Mesendoderm (in vitro differentiated cells): Measurements from ENCODE around the gene CYSRT1.

Experiments used
- DNase-seq: peaks from one replicate; pipeline ENCODE4 v3.0.0; 2013
- H2AK5ac ChIP-seq: 2 replicates; pipeline ENCODE4 v1.6.1; 2013; ENCODE audit warnings: low read length, inconsistent platforms
- H2BK120ac ChIP-seq: 2 replicates; pipeline ENCODE4 v1.6.1; 2013; ENCODE audit warnings: low read depth, mild to moderate bottlenecking, low read length, moderate library complexity, mixed read lengths
- H2BK15ac ChIP-seq: replicated peaks from 2 replicates; pipeline ENCODE4 v1.6.1; 2013; ENCODE audit warnings: low read depth, mild to moderate bottlenecking, moderate library complexity
- H2BK5ac ChIP-seq: 2 replicates; pipeline ENCODE4 v1.6.1; 2013; ENCODE audit warnings: low read length, inconsistent platforms
- H3K18ac ChIP-seq: 2 replicates; pipeline ENCODE4 v1.6.1; 2013; ENCODE audit warnings: mild to moderate bottlenecking, low read length, mixed read lengths
- H3K23ac ChIP-seq: one replicate; pipeline ENCODE4 v1.6.1; 2013; ENCODE audit warnings: low read length
- H3K27ac ChIP-seq: 2 replicates; pipeline ENCODE4 v1.5.1; 2013; ENCODE audit warnings: low read depth, mild to moderate bottlenecking, inconsistent platforms, low read length, moderate library complexity
- H3K27me3 ChIP-seq: 2 replicates; pipeline ENCODE4 v1.6.1; 2013; ENCODE audit warnings: low read length, control low read depth, mild to moderate bottlenecking, inconsistent platforms; ENCODE audit not compliant: insufficient read depth, poor library complexity
- H3K36me3 ChIP-seq: 2 replicates; pipeline ENCODE4 v1.6.1; 2013; ENCODE audit warnings: low read length, inconsistent platforms; ENCODE audit not compliant: control insufficient read depth, insufficient read depth
- H3K4ac ChIP-seq: one replicate; pipeline ENCODE4 v1.6.1; 2013; ENCODE audit warnings: low read depth, mild to moderate bottlenecking, low read length, moderate library complexity
- H3K4me1 ChIP-seq: 2 replicates; pipeline ENCODE4 v1.6.1; 2013; ENCODE audit warnings: low read depth, low read length, inconsistent platforms; ENCODE audit not compliant: control insufficient read depth
- H3K4me2 ChIP-seq: 2 replicates; pipeline ENCODE4 v1.6.1; 2013; ENCODE audit warnings: low read length
- H3K4me3 ChIP-seq: 2 replicates; pipeline ENCODE4 v1.5.1; 2013; ENCODE audit warnings: mild to moderate bottlenecking, low read length
- H3K56ac ChIP-seq: one replicate; pipeline ENCODE4 v1.6.1; 2013; ENCODE audit warnings: low read length
- H3K79me1 ChIP-seq: 2 replicates; pipeline ENCODE4 v1.6.1; 2013; ENCODE audit warnings: low read length, inconsistent platforms
- H3K79me2 ChIP-seq: 2 replicates; pipeline ENCODE4 v1.6.1; 2013; ENCODE audit warnings: mild to moderate bottlenecking, low read length; ENCODE audit not compliant: control insufficient read depth, insufficient read depth
- H3K9ac ChIP-seq: 2 replicates; pipeline ENCODE4 v1.6.1; 2013; ENCODE audit warnings: low read length, inconsistent platforms
- H4K5ac ChIP-seq: one replicate; pipeline ENCODE4 v1.6.1; 2013; ENCODE audit warnings: low read length
- H4K8ac ChIP-seq: one replicate; pipeline ENCODE4 v1.6.1; 2013; ENCODE audit warnings: low read depth, mild to moderate bottlenecking, control low read depth, low read length, moderate library complexity
- WGBS: extraction: QIAGEN DNeasy Blood & Tissue Kit; methylation state at CpG from one replicate; pipeline ENCODE4 v1.1.7; 2013; ENCODE audit warnings: low lambda C conversion rate, missing lambda C conversion rate; ENCODE audit not compliant: insufficient coverage; ENCODE audit errors: extremely low coverage; 5-methylcytosine and 5-hydroxymethylcytosine counted together

Gene CYSRT1

DNA sequence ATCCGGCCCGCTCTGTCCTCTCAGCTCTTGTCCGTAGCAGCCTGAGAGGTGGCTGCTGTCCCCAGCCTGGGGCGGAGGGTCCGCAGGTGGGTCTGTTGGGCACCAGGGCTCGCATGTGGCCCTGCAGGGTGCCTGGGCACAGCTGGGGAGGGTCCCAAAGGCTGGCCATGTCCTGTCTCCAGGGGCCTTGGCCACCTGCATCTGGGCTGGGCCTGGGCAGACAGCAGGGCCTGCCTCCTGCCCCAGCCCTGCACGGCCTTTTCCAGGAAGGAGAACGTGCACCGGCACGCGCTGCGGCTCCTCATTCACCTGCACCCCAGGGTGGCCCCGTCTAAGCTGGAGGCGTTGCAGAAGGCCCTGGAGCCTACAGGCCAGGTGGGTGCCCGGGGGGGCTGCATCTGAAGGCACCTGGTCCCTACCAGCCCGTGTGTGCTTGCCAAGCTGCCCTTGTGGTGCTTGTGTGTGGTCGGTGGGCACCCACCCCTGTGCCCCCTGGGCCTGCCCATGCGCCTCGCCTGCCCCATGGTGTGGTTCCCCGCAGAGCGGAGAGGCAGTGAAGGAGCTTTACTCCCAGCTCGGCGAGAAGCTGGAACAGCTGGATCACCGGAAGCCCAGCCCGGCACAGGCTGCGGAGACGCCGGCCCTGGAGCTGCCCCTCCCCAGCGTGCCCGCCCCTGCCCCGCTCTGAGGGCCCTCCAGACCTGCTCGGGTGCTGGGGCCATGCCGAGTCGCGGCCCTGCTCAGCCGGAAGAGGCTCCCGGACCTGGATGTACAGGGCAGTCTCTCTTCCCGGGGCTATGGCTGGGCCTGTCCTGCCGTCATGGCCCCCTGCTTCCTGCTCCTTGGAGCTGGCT is 47.5 kb downstream of the CYSRT1 start:
- no peak overlapping the region for H2BK15ac ChIP-seq
- no peak overlapping the region for H2BK120ac ChIP-seq
- H3K27ac ChIP-seq, result no peak overlapping the region
- WGBS, result no CpG with 5 or more reads among the region's 39 CpGs
- peaks cover 2% of the 10 kb centered on the region for H3K36me3 ChIP-seq
- no peak overlapping the region for H3K9ac ChIP-seq
- peaks cover 5% of the 10 kb centered on the region for H3K79me1 ChIP-seq
- no peak overlapping the region for H2BK5ac ChIP-seq
- H3K56ac ChIP-seq, result no peak overlapping the region
- H2AK5ac ChIP-seq, result no peak overlapping the region
- DNase-seq, result no peak
- no peaks in the 10 kb centered on the region for H3K79me2 ChIP-seq
- no peak overlapping the region for H3K4me2 ChIP-seq
- H3K23ac ChIP-seq, result no peak overlapping the region
- no peak overlapping the region for H3K18ac ChIP-seq
- H3K4me3 ChIP-seq, result no peak overlapping the region
- H3K4me1 ChIP-seq, result peaks cover 7% of the 10 kb centered on the region
- no peak overlapping the region for H3K4ac ChIP-seq
- H3K27me3 ChIP-seq, result no peaks in the 10 kb centered on the region
- no peak overlapping the region for H4K5ac ChIP-seq
- H4K8ac ChIP-seq, result no peak overlapping the region

DNA sequence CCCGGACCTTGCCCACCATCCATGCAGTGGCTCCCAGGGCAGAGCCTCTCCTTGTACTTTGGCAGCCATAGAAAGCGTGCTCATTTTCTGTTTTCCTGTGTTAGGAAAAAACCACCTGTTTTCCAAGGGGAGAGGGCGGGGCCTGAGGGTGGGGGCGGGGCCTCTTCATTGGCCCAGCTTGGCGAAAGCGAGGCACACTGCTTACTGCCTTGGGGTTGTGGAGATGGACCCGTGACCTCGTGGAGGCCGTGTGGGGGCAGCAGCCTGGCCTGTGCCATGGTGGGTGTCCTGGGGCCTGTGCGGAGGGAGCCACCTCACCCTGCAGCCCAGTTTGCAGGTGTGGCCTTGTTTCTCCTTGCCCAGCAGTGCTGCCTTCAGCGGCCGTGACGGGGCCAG is 48.1 kb downstream of the CYSRT1 start:
- Histone ChIP-seq H3K9ac (no peak overlapping the region), H4K8ac (no peak overlapping the region), H3K4me1 (peaks cover 7% of the 10 kb centered on the region), H2BK120ac (no peak overlapping the region), H3K27ac (no peak overlapping the region), H3K79me1 (peaks cover 5% of the 10 kb centered on the region), H3K4me2 (no peak overlapping the region), H3K23ac (no peak overlapping the region), H4K5ac (no peak overlapping the region), H3K4ac (no peak overlapping the region), H2BK5ac (no peak overlapping the region), H3K36me3 (peaks cover 2% of the 10 kb centered on the region), H2BK15ac (no peak overlapping the region), H2AK5ac (no peak overlapping the region), H3K27me3 (no peaks in the 10 kb centered on the region), H3K18ac (no peak overlapping the region), H3K4me3 (no peak overlapping the region), H3K79me2 (no peaks in the 10 kb centered on the region), H3K56ac (no peak overlapping the region)
- DNase-seq, result no peak
- no CpG with 5 or more reads among the region's 13 CpGs for WGBS

DNA sequence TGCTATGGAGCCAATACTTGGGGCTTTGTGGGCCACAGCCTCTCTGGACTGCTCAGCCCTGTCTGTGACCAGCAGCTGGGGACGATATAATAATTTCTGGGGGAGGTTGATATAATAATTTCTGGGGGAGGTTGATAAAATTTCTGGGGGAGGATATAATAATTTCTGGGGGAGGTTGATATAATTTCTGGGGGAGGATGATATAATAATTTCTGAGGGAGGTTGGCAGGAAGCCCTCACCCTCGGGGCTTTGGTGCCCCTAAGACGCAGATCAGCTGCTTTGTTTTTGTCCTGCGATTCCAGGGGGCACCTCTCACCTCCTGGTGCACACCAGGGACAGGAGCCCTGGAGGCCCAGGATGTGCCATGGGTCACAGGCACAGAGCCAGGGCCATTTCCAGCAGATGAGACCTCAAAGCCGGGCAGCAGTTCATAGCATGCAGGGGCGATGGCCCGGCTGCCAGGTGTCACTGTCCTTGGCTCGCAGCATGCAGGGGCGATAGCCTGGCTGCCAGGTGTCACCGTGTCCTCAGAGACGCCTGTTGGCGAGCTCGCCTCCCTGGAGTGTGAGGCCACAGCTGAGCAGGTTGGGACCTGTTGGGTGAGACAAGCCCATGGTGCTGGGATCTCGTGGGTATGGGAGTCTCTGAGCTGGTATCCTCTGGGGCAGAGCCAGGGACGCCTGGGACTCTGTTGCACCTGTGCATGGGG is 48.8 kb downstream of the CYSRT1 start:
- no peak overlapping the region for H3K27ac ChIP-seq
- peaks cover 1% of the 10 kb centered on the region for H3K36me3 ChIP-seq
- H3K27me3 ChIP-seq, result no peaks in the 10 kb centered on the region
- no peak for DNase-seq
- H3K4me1 ChIP-seq, result peaks cover 7% of the 10 kb centered on the region
- no peak overlapping the region for H2BK120ac ChIP-seq
- no CpG with 5 or more reads among the region's 15 CpGs for WGBS
- H2BK5ac ChIP-seq, result no peak overlapping the region
- H4K8ac ChIP-seq, result no peak overlapping the region
- H3K79me1 ChIP-seq, result peaks cover 4% of the 10 kb centered on the region
- no peak overlapping the region for H2BK15ac ChIP-seq
- no peak overlapping the region for H3K23ac ChIP-seq
- no peaks in the 10 kb centered on the region for H3K79me2 ChIP-seq
- H4K5ac ChIP-seq, result no peak overlapping the region
- H3K18ac ChIP-seq, result no peak overlapping the region
- H3K4me2 ChIP-seq, result no peak overlapping the region
- no peak overlapping the region for H3K4me3 ChIP-seq
- H3K9ac ChIP-seq, result no peak overlapping the region
- H3K56ac ChIP-seq, result no peak overlapping the region
- H3K4ac ChIP-seq, result no peak overlapping the region
- H2AK5ac ChIP-seq, result no peak overlapping the region

DNA sequence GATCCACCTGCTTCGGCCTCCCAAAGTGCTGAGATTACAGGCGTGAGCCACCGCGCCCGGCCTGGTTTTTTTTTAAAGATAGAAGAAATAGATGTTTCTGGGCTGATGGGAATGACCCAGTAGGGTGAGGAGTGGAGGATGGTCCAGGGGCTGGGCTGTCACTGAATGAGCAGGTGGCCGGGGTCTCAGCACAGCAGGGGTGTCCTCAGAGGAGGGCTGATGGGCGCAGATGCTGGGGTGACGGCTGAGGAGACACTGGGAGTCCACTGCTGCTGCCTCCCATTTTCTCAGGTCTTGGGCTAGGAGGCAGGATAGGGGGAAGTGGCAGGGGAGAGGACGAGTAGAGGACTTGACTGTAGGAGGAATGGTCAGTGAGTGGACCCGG is 50.2 kb downstream of the CYSRT1 start:
- no peak overlapping the region for H3K27ac ChIP-seq
- peaks cover 3% of the 10 kb centered on the region for H3K79me1 ChIP-seq
- WGBS, result no CpG with 5 or more reads among the region's 10 CpGs

More for the DNA sequence above, 50.2 kb downstream of the CYSRT1 start:
- H2BK5ac ChIP-seq, result no peak overlapping the region
- no peaks in the 10 kb centered on the region for H3K36me3 ChIP-seq
- no peak overlapping the region for H2AK5ac ChIP-seq
- no peak overlapping the region for H3K9ac ChIP-seq
- no peak overlapping the region for H3K18ac ChIP-seq
- no peak for DNase-seq
- no peak overlapping the region for H3K4ac ChIP-seq
- no peak overlapping the region for H3K4me2 ChIP-seq
- no peaks in the 10 kb centered on the region for H3K79me2 ChIP-seq
- no peak overlapping the region for H4K8ac ChIP-seq
- peaks cover 7% of the 10 kb centered on the region for H3K4me1 ChIP-seq
- H2BK15ac ChIP-seq, result no peak overlapping the region
- no peak overlapping the region for H3K23ac ChIP-seq
- no peak overlapping the region for H4K5ac ChIP-seq
- no peak overlapping the region for H2BK120ac ChIP-seq
- H3K56ac ChIP-seq, result no peak overlapping the region
- H3K4me3 ChIP-seq, result no peak overlapping the region
- no peaks in the 10 kb centered on the region for H3K27me3 ChIP-seq
